H1 (cell line): ENCODE measurements around the gene ARHGEF12. TPM values are rescaled to one million over a fixed set of nuclear protein-coding genes. Genes with fewer than 3 reads are reported as not detected.

ENCODE experiments used
- CTCF ChIA-PET: fragments of 300-600 bp; sonication (Branson Sonifier 250); formaldehyde crosslinking; loops from one replicate; lab custom pipeline; 2021; ENCODE audit not compliant: partially characterized antibody; lab: Charles Lee
- POLR2A ChIA-PET: fragments of 300-600 bp; sonication (Branson Sonifier 250); formaldehyde crosslinking; loops from one replicate; lab custom pipeline; 2021; ENCODE audit warnings: inconsistent platforms; ENCODE audit not compliant: partially characterized antibody; lab: Charles Lee
- DNase-seq, 2 experiments: peaks; one replicate each; pipeline versions ENCODE4 v3.0.0 to v3.0.0-alpha.2; 2010 to 2022; ENCODE audit warnings: low spot score in 2 of 2, low read depth in 1 of 2, mixed read lengths in 1 of 2
- FAIRE-seq: peaks from 2 replicates; lab custom pipeline; 2011; peaks lifted over from hg19 to GRCh38; lab: Jason Lieb, UNC
- H2AFZ ChIP-seq: 2 replicates; pipeline ENCODE4 v1.8.1; 2012; ENCODE audit warnings: low read length, inconsistent platforms
- H2AK5ac ChIP-seq: 2 replicates; pipeline ENCODE4 v1.6.1; 2013; ENCODE audit warnings: low read depth, low read length
- H2BK120ac ChIP-seq: replicated peaks from 2 replicates; pipeline ENCODE3; 2013; ENCODE audit warnings: low read depth, low read length, inconsistent platforms
- H2BK12ac ChIP-seq: 2 replicates; pipeline ENCODE4 v1.6.1; 2013; ENCODE audit warnings: low read depth, low read length
- H2BK15ac ChIP-seq: 2 replicates; pipeline ENCODE4 v1.6.1; 2013; ENCODE audit warnings: low read length
- H2BK20ac ChIP-seq: 2 replicates; pipeline ENCODE4 v1.6.1; 2013; ENCODE audit warnings: low read length
- H2BK5ac ChIP-seq: 2 replicates; pipeline ENCODE4 v1.6.1; 2013; ENCODE audit warnings: low read depth, low read length
- H3K14ac ChIP-seq: 2 replicates; pipeline ENCODE4 v1.6.1; 2013; ENCODE audit warnings: inconsistent platforms; ENCODE audit not compliant: insufficient read length
- H3K18ac ChIP-seq: 2 replicates; pipeline ENCODE4 v1.6.1; 2013; ENCODE audit warnings: low read length; ENCODE audit errors: extremely low read depth
- H3K23ac ChIP-seq: 2 replicates; pipeline ENCODE4 v1.6.1; 2013; ENCODE audit warnings: inconsistent platforms; ENCODE audit not compliant: insufficient read length
- H3K23me2 ChIP-seq: 2 replicates; pipeline ENCODE4 v1.6.1; 2013; ENCODE audit warnings: low read depth, low read length
- H3K27ac ChIP-seq: 2 replicates; pipeline ENCODE4 v1.6.1; 2011; ENCODE audit warnings: low read depth, low read length, inconsistent platforms
- H3K27me3 ChIP-seq, 4 experiments: replicated peaks in 1 of 4; 1 replicate in 1 of 4; 2 replicates in 3 of 4; pipeline versions ENCODE4 v1.6.1 to v1.8.1; 2011 to 2013; ENCODE audit warnings: low read length in 3 of 4, mild to moderate bottlenecking in 3 of 4, inconsistent platforms in 2 of 4, mixed read lengths in 2 of 4, moderate library complexity in 1 of 4; ENCODE audit not compliant: control insufficient read depth in 3 of 4, insufficient read depth in 3 of 4; ENCODE audit errors: extremely low read depth in 1 of 4
- H3K36me3 ChIP-seq, 4 experiments: 2 replicates each; pipeline versions ENCODE4 v1.6.1 to v1.8.1; 2011 to 2013; ENCODE audit warnings: mild to moderate bottlenecking in 4 of 4, low read length in 3 of 4, moderate library complexity in 2 of 4, control low read depth in 1 of 4, inconsistent platforms in 1 of 4; ENCODE audit not compliant: insufficient read depth in 4 of 4, control insufficient read depth in 2 of 4
- H3K4ac ChIP-seq: replicated peaks from 2 replicates; pipeline ENCODE3; 2013; ENCODE audit warnings: low read length, low read depth, mixed read lengths, inconsistent platforms; ENCODE audit not compliant: insufficient read length
- H3K4me1 ChIP-seq, 4 experiments: replicated peaks in 1 of 4; 1 replicate in 1 of 4; 2 replicates in 3 of 4; pipeline versions ENCODE4 v1.6.1 to v1.8.1; 2011 to 2013; ENCODE audit warnings: low read length in 3 of 4, inconsistent platforms in 2 of 4, mixed read lengths in 1 of 4; ENCODE audit not compliant: insufficient read depth in 4 of 4, control insufficient read depth in 3 of 4
- H3K4me2 ChIP-seq, 2 experiments: 2 replicates each; pipeline versions ENCODE4 v1.6.1 to v1.8.1; 2011 to 2013; ENCODE audit warnings: low read depth in 2 of 2, low read length in 2 of 2, control low read depth in 1 of 2, inconsistent platforms in 1 of 2, mild to moderate bottlenecking in 1 of 2; ENCODE audit not compliant: insufficient read depth in 1 of 2
- H3K4me3 ChIP-seq, 4 experiments: fragments of 200-600, 300-600 bp in 1 of 4; sonication (generic), shearing (Covaris generic), sonication (Bioruptor Twin) in 1 of 4; 2 replicates each; pipeline versions ENCODE4 v1.5.1 to v1.8.1; 2011 to 2016; ENCODE audit warnings: low read length in 4 of 4, low read depth in 3 of 4, control low read depth in 2 of 4, inconsistent platforms in 2 of 4, mild to moderate bottlenecking in 2 of 4, mixed read lengths in 1 of 4, moderate library complexity in 1 of 4; ENCODE audit not compliant: insufficient read depth in 2 of 4; ENCODE audit errors: extremely low read depth in 1 of 4
- H3K56ac ChIP-seq: replicated peaks from 2 replicates; pipeline ENCODE3; 2013; ENCODE audit warnings: low read depth, mild to moderate bottlenecking, mixed read lengths, low read length, inconsistent platforms; ENCODE audit not compliant: insufficient read length
- H3K79me1 ChIP-seq: 2 replicates; pipeline ENCODE4 v1.6.1; 2013; ENCODE audit warnings: low read depth, low read length, control low read depth
- H3K79me2 ChIP-seq, 2 experiments: 2 replicates each; pipeline versions ENCODE4 v1.6.1 to v1.8.1; 2012 to 2013; ENCODE audit warnings: low read length in 2 of 2, mild to moderate bottlenecking in 2 of 2, inconsistent platforms in 1 of 2; ENCODE audit not compliant: insufficient read depth in 2 of 2, control insufficient read depth in 1 of 2
- H3K9ac ChIP-seq, 4 experiments: replicated peaks in 1 of 4; 1 replicate in 1 of 4; 2 replicates in 3 of 4; pipeline versions ENCODE4 v1.6.1 to v1.8.1; 2011 to 2013; ENCODE audit warnings: low read depth in 3 of 4, low read length in 3 of 4, control low read depth in 2 of 4, mild to moderate bottlenecking in 2 of 4, moderate library complexity in 2 of 4, inconsistent platforms in 1 of 4; ENCODE audit errors: extremely low read depth in 1 of 4
- H3K9me3 ChIP-seq, 2 experiments: 2 replicates each; pipeline versions ENCODE4 v1.6.1 to v1.8.1; 2012 to 2013; ENCODE audit warnings: mild to moderate bottlenecking in 2 of 2, moderate library complexity in 2 of 2, control low read depth in 1 of 2, inconsistent platforms in 1 of 2, low read depth in 1 of 2, low read length in 1 of 2, mixed read lengths in 1 of 2; ENCODE audit not compliant: insufficient read depth in 2 of 2
- H4K20me1 ChIP-seq, 2 experiments: replicated peaks in 1 of 2; 2 replicates each; pipeline versions ENCODE3 to v1.8.1; 2011 to 2013; ENCODE audit warnings: inconsistent platforms in 2 of 2, low read length in 2 of 2, mild to moderate bottlenecking in 1 of 2; ENCODE audit not compliant: insufficient read depth in 2 of 2, control insufficient read depth in 1 of 2
- H4K5ac ChIP-seq: 2 replicates; pipeline ENCODE4 v1.6.1; 2013; ENCODE audit warnings: low read length, low read depth, mixed read lengths, inconsistent platforms; ENCODE audit not compliant: insufficient read length
- H4K8ac ChIP-seq: 2 replicates; pipeline ENCODE4 v1.8.0; 2013; ENCODE audit warnings: mild to moderate bottlenecking, moderate library complexity, low read length, inconsistent platforms; ENCODE audit not compliant: insufficient read depth; ENCODE audit errors: extremely low read depth
- H4K91ac ChIP-seq: replicated peaks from 2 replicates; pipeline ENCODE3; 2013; ENCODE audit warnings: low read length, mixed read lengths, inconsistent platforms; ENCODE audit not compliant: insufficient read length
- CHD1 ChIP-seq: IDR thresholded peaks from 2 replicates; pipeline ENCODE4 v1.6.1; 2012; ENCODE audit warnings: low read depth, low read length, improper control_type of control experiment
- CREB1 ChIP-seq: IDR thresholded peaks from 2 replicates; pipeline ENCODE4 v1.6.1; 2012; ENCODE audit warnings: inconsistent platforms
- CTCF ChIP-seq, 3 experiments: IDR thresholded peaks; 1 replicate in 2 of 3; 2 replicates in 1 of 3; pipeline versions ENCODE4 v1.5.1 to v1.6.1; 2011; ENCODE audit warnings: low read length in 3 of 3, mild to moderate bottlenecking in 3 of 3, inconsistent platforms in 2 of 3, low read depth in 1 of 3, moderate library complexity in 1 of 3; ENCODE audit not compliant: insufficient read depth in 1 of 3; ENCODE audit errors: control extremely low read depth in 1 of 3
- JUND ChIP-seq: IDR thresholded peaks from 2 replicates; pipeline ENCODE4 v1.6.1; 2011; ENCODE audit warnings: mild to moderate bottlenecking, improper control_type of control experiment, low read length
- RFX5 ChIP-seq: IDR thresholded peaks from 2 replicates; pipeline ENCODE4 v1.6.1; 2011; ENCODE audit warnings: low read depth, low read length, improper control_type of control experiment, borderline replicate concordance
- RXRA ChIP-seq: IDR thresholded peaks from 2 replicates; pipeline ENCODE4 v1.6.1; 2011; ENCODE audit warnings: low read depth, mild to moderate bottlenecking, low read length, moderate library complexity; ENCODE audit not compliant: insufficient read depth
- TBP ChIP-seq: IDR thresholded peaks from 2 replicates; pipeline ENCODE4 v1.6.1; 2011; ENCODE audit warnings: low read depth, low read length, improper control_type of control experiment
- TCF12 ChIP-seq: IDR thresholded peaks from 2 replicates; pipeline ENCODE4 v1.6.1; 2011; ENCODE audit warnings: low read depth, mild to moderate bottlenecking, low read length
- WGBS, 2 experiments: shearing (Covaris generic) in 1 of 2; methylation state at CpG; one replicate each; pipeline versions ENCODE4 v1.1.6 to v1.1.7; 2013 to 2015; ENCODE audit warnings: low lambda C conversion rate in 2 of 2, mixed read lengths in 2 of 2, inconsistent platforms in 1 of 2, low coverage in 1 of 2, missing lambda C conversion rate in 1 of 2; ENCODE audit not compliant: insufficient replicate concordance in 2 of 2, insufficient coverage in 1 of 2, insufficient read length in 1 of 2; ENCODE audit errors: extremely low coverage in 1 of 2, missing lambda C conversion rate in 1 of 2; 5-methylcytosine and 5-hydroxymethylcytosine counted together
- polyA plus RNA-seq, 7 experiments: library from polyadenylated mRNA; depleted of rRNA in 3 of 7; stranded (reverse) in 5 of 7; unstranded in 2 of 7; fragments of >200 nt in 5 of 7; fragments of 200-250 nt in 2 of 7; gene quantifications; 1 replicate in 5 of 7; 2 replicates in 1 of 7; 4 replicates in 1 of 7; pipeline versions ENCODE4 v1.2.1 to v1.2.3, GENCODE V29; 2011 to 2013; ENCODE audit warnings: missing spikeins in 2 of 7, mixed read lengths in 2 of 7
- total RNA-seq: library from RNA; stranded (reverse); fragmentation: NEBNext Ultra II Directional; extraction: Animal tissue kit (Norgen Biotek cat#: 25700); gene quantifications from 2 replicates; pipeline ENCODE4 v1.2.1, GENCODE V29; 2021
- TF ChIP-seq, protein P1 (sequence below): IDR thresholded peaks from 2 replicates; pipeline ENCODE4 v1.6.1; 2012; ENCODE audit warnings: inconsistent platforms

Gene ARHGEF12
- total and polyA plus RNA-seq, 2 of the 8 experiments (the other 6 are each of a cell fraction or from before 2014, with no cell fraction given), result 5.1 to 33.7 TPM

- Histone ChIP-seq H2BK5ac (no peak overlapping the region), H4K20me1 (no peaks in the 10 kb centered on the region), H3K4ac (no peak overlapping the region), H3K27me3 (peaks cover 0 to 4% (median 0%) of the 10 kb centered on the region in 4 experiments; a peak in 2 of 7 replicates), H4K5ac (no peak overlapping the region), H3K9me3 (no peaks in the 10 kb centered on the region), H3K4me2 (no peak overlapping the region), H3K4me1 (peaks cover 0 to 14% (median 8%) of the 10 kb centered on the region in 4 experiments; a peak in 6 of 7 replicates), H3K18ac (no peak overlapping the region), H3K4me3 (no peak overlapping the region), H3K36me3 (no peaks in the 10 kb centered on the region), H3K14ac (no peak overlapping the region), H3K23me2 (no peaks in the 10 kb centered on the region), H2AFZ (no peak overlapping the region), H2BK12ac (no peak overlapping the region), H3K23ac (no peak overlapping the region), H3K79me1 (no peaks in the 10 kb centered on the region), H3K9ac (no peak overlapping the region), H3K79me2 (no peaks in the 10 kb centered on the region), H3K27ac (no peak overlapping the region), H3K56ac (no peak overlapping the region), H2AK5ac (no peak overlapping the region), H4K8ac (no peak overlapping the region), H2BK20ac (no peak overlapping the region), H4K91ac (no peak overlapping the region), H2BK15ac (no peak overlapping the region), H2BK120ac (no peak overlapping the region)
- 19% methylated on average over 3 of the region's 3 CpGs; no CpG with 5 or more reads in 1 of the 2 experiments for WGBS, 2 experiments
- FAIRE-seq (peak; percentile 90), DNase-seq (peak; percentile 64 to 87)
- CTCF ChIA-PET, result interaction anchor here (0.6 to 31.5 kb wide), 43 partner anchors 9 to 765 kb away, joined by 3 to 1412 read pairs (median 5); partner anchors contain the start of gene POU2F3
- POLR2A ChIA-PET, result interaction anchor here (0.9 to 8.8 kb wide), 3 partner anchors 63 to 91 kb away, joined by 4 to 69 read pairs (median 4); partner anchors contain the start of gene POU2F3
- no peak for TF ChIP-seq TCF12
- TF ChIP-seq RFX5, result no peak
- TF ChIP-seq CTCF (IDR thresholded peaks at IDR 0.05; ENCODE audit: control extremely low read depth in 1 of 3, insufficient read depth in 1 of 3, low read depth in 1 of 3, low read length in 3 of 3), result peak; percentile 96 to 100 (median 100)
- 0 out of 2 replicates have a peak, but pooled peaks have one; percentile 19 for TF ChIP-seq RXRA
- TF ChIP-seq, protein P1, sequence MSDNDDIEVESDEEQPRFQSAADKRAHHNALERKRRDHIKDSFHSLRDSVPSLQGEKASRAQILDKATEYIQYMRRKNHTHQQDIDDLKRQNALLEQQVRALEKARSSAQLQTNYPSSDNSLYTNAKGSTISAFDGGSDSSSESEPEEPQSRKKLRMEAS, result no peak
- TF ChIP-seq CHD1, result no peak
- 0 out of 2 replicates have a peak, but pooled peaks have one; percentile 34 for TF ChIP-seq JUND
- TF ChIP-seq TBP, result no peak
- peak; percentile 80; the same call in 1 of the 2 replicates for TF ChIP-seq CREB1
Measured at GRCh38 chr11:120303004-120303637, 33.1 kb upstream of the ARHGEF12 start.
